ENCODE measurements around the gene ATP9B.

DNA sequence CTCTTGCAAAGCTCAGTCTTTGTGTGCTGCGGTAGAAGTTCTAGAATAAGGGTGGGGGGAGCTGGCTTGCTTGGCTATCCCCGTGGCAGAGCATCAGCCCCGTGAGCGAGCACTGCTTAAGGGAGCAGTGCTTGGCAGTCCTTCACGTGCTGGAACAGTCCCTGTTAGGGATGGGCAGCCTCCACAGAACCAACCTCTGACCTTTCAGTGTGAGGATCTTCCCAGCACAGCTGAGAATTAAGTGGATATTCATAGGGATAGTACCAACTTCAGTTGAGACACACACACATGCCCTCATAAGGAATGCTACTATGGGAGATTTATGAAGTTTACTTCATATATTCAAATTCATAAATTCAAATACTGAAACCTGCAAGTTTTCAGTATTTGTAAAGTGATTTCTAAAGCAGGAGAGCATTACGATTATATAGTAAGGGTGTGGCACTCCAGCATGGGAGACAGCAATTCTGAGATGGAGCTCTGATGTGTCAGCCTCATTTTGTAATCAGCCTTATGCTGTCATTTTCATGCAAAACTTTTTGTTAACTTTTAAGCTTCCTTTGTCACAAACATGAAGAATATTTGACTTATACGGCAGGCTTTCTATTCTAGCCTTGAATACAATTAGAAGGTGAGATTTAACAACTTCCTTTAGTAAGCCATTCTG is 39.5 kb downstream of the ATP9B start:
- no peak for TF ChIP-seq CTCF (conservative IDR thresholded peaks at IDR 0.05; ENCODE audit: low read length)
- no peak for TF ChIP-seq EZH2phosphoT487 (IDR thresholded peaks at IDR 0.05; ENCODE audit: borderline replicate concordance)

Data from Loucy (cell line).